ENCODE data around the gene BAZ1B.

The BAZ1B gene

DNA sequence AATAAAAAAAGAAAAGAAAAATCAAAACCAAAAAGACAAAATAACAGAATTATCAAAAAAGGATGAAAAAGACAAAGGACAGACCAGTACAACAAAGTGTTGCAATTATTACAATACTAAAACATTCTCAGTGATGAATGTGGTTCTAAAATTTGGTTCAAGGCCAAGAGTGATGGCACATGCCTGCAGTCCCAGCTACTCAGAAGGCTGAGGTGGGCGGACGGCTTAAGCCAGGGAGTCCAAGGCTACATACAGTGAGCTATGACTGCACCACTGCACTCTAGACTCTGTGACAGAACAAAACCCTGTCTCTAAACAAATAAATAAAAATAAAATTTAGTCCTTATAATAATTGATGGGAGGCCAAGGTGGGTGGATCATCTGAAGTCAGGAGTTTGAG, 14.5 kb downstream of the BAZ1B start (continued):
- TF ChIP-seq, protein P1, sequence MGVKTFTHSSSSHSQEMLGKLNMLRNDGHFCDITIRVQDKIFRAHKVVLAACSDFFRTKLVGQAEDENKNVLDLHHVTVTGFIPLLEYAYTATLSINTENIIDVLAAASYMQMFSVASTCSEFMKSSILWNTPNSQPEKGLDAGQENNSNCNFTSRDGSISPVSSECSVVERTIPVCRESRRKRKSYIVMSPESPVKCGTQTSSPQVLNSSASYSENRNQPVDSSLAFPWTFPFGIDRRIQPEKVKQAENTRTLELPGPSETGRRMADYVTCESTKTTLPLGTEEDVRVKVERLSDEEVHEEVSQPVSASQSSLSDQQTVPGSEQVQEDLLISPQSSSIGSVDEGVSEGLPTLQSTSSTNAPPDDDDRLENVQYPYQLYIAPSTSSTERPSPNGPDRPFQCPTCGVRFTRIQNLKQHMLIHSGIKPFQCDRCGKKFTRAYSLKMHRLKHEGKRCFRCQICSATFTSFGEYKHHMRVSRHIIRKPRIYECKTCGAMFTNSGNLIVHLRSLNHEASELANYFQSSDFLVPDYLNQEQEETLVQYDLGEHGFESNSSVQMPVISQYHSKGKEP (tag by site-specific recombination; IDR thresholded peaks at IDR 0.05) = no peak
- TF ChIP-seq ZSCAN16 (tag by site-specific recombination; IDR thresholded peaks at IDR 0.05) = no peak

DNA sequence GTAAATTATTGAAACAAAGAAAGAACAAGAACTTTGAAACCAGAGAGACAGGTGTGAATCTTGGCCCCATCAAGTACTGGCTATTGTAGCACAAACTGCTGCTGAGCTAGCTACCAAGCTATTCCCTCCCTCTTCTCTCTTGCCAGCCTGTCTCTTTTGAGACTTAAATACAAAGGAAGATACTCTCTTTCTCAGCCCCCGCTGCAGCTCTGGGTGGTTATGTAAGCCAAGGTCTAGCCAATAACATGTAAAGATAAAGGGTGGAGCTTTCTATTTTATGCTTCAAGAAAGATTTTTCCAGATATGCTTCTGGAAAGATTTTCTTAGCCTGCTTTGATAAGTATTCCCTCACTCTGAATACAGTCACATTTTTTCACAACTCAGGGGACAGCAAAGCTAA, 17.2 kb downstream of the BAZ1B start:
- Histone ChIP-seq H3K27ac (ENCODE audit: extremely low read depth, low read depth, low read length) (no peak overlapping the region), H3K9me3 (ENCODE audit: control insufficient read depth, insufficient read depth, low read depth, low read length) (no peaks in the 10 kb centered on the region), H3K4me1 (ENCODE audit: control insufficient read depth, insufficient read depth, low read length) (no peaks in the 10 kb centered on the region), H3K4me3 (ENCODE audit: low read depth, low read length) (no peak overlapping the region), H3K36me3 (ENCODE audit: control insufficient read depth in 2 of 2, insufficient read depth in 1 of 2, low read length in 2 of 2) (peaks cover 83 to 85% of the 10 kb centered on the region in 2 experiments)
- no peak for TF ChIP-seq ZNF585B (tag by site-specific recombination; IDR thresholded peaks at IDR 0.05)
- TF ChIP-seq HOXD13 (CRISPR knock-in tag; IDR thresholded peaks at IDR 0.05; ENCODE audit: borderline replicate concordance) = no peak
- no peak for TF ChIP-seq ZNF391 (tag by site-specific recombination; IDR thresholded peaks at IDR 0.05; ENCODE audit: borderline replicate concordance, low read depth)
- TF ChIP-seq, protein P2, sequence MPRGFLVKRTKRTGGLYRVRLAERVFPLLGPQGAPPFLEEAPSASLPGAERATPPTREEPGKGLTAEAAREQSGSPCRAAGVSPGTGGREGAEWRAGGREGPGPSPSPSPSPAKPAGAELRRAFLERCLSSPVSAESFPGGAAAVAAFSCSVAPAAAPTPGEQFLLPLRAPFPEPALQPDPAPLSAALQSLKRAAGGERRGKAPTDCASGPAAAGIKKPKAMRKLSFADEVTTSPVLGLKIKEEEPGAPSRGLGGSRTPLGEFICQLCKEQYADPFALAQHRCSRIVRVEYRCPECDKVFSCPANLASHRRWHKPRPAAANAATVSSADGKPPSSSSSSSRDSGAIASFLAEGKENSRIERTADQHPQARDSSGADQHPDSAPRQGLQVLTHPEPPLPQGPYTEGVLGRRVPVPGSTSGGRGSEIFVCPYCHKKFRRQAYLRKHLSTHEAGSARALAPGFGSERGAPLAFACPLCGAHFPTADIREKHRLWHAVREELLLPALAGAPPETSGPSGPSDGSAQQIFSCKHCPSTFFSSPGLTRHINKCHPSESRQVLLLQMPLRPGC (tag by site-specific recombination; IDR thresholded peaks at IDR 0.05) = no peak
- TF ChIP-seq ZNF555 (tag by site-specific recombination; conservative IDR thresholded peaks at IDR 0.05) = no peak
- TF ChIP-seq ZNF426 (tag by site-specific recombination; IDR thresholded peaks at IDR 0.05) = no peak
- no peak for TF ChIP-seq ZNF843 (tag by site-specific recombination; IDR thresholded peaks at IDR 0.05)
- TF ChIP-seq, protein P3, sequence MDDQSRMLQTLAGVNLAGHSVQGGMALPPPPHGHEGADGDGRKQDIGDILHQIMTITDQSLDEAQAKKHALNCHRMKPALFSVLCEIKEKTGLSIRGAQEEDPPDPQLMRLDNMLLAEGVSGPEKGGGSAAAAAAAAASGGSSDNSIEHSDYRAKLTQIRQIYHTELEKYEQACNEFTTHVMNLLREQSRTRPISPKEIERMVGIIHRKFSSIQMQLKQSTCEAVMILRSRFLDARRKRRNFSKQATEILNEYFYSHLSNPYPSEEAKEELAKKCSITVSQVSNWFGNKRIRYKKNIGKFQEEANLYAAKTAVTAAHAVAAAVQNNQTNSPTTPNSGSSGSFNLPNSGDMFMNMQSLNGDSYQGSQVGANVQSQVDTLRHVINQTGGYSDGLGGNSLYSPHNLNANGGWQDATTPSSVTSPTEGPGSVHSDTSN (CRISPR knock-in tag; IDR thresholded peaks at IDR 0.05) = no peak
- no peak for TF ChIP-seq ZNF624 (tag by site-specific recombination; IDR thresholded peaks at IDR 0.05)
- ChIA-PET CTCF (interaction anchor here (0.5 to 1.0 kb wide), 2 partner anchors 10 to 200 kb away, joined by 3 read pairs; no protein-coding TSS in a partner anchor), POLR2A (interaction anchor here (0.9 kb wide), 1 partner anchor 15 kb away, joined by 4 read pairs; no protein-coding TSS in a partner anchor)

DNA sequence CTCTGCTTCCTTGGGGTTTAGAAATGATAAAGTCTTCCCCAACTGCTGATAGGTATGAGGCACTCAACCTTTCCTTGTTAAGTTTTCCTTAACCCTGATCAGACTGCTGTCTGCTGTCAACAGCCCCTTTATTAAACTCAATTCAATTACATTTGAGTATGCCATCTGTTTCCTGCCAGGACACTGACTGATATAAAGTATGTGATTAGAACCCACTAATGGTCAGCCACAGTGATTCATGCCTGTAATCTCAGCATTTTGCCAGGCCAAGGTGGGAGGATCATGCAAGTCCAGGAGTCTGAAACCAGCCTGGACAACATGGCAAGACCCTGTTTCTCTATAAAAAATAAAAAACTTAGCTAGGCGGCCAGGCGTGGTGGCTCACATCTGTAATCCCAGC, 18.1 kb downstream of the BAZ1B start:
- ChIA-PET CTCF (interaction anchor here (0.6 to 1.0 kb wide), 2 partner anchors 9 to 679 kb away, joined by 3 read pairs; no protein-coding TSS in a partner anchor), POLR2A (no interaction called here)
- Histone ChIP-seq H3K4me1 (ENCODE audit: control insufficient read depth, insufficient read depth, low read length) (no peaks in the 10 kb centered on the region), H3K4me3 (ENCODE audit: low read depth, low read length) (no peak overlapping the region), H3K27ac (ENCODE audit: extremely low read depth, low read depth, low read length) (no peak overlapping the region), H3K9me3 (ENCODE audit: control insufficient read depth, insufficient read depth, low read depth, low read length) (no peaks in the 10 kb centered on the region), H3K36me3 (ENCODE audit: control insufficient read depth in 2 of 2, insufficient read depth in 1 of 2, low read length in 2 of 2) (peaks cover 83 to 87% of the 10 kb centered on the region in 2 experiments)
- TF ChIP-seq ZNF140 (tag by site-specific recombination; IDR thresholded peaks at IDR 0.05) (no peak), MYNN (tag by site-specific recombination; IDR thresholded peaks at IDR 0.05; ENCODE audit: borderline replicate concordance) (no peak)
- TF ChIP-seq, protein P4, sequence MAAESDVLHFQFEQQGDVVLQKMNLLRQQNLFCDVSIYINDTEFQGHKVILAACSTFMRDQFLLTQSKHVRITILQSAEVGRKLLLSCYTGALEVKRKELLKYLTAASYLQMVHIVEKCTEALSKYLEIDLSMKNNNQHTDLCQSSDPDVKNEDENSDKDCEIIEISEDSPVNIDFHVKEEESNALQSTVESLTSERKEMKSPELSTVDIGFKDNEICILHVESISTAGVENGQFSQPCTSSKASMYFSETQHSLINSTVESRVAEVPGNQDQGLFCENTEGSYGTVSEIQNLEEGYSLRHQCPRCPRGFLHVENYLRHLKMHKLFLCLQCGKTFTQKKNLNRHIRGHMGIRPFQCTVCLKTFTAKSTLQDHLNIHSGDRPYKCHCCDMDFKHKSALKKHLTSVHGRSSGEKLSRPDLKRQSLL (tag by site-specific recombination; IDR thresholded peaks at IDR 0.05) = no peak

DNA sequence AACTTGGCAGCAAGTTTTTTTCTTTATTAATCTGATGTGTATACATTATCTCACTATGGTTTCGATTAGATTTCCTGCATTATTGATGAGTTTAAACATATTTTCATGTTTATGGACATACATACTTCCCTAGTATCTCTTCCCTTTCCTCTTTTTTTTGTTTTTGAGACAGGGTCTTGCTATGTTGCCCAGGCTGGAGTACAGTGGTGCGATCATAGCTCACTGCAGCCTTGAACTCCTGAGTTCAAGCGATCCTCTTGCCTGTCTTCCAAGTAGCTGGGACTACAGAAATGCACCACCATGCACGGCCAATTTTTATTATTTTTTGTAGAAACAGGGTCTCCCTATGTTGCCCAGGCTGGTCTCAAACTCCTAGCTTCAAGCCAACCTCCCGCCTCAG, 18.9 kb downstream of the BAZ1B start:
- ChIA-PET CTCF (no interaction called here), POLR2A (no interaction called here)
- Histone ChIP-seq H3K36me3 (ENCODE audit: control insufficient read depth in 2 of 2, insufficient read depth in 1 of 2, low read length in 2 of 2) (peaks cover 84 to 90% of the 10 kb centered on the region in 2 experiments), H3K27ac (ENCODE audit: extremely low read depth, low read depth, low read length) (no peak overlapping the region), H3K9me3 (ENCODE audit: control insufficient read depth, insufficient read depth, low read depth, low read length) (no peaks in the 10 kb centered on the region), H3K4me1 (ENCODE audit: control insufficient read depth, insufficient read depth, low read length) (no peaks in the 10 kb centered on the region), H3K4me3 (ENCODE audit: low read depth, low read length) (no peak overlapping the region)
- TF ChIP-seq ZNF121 (tag by site-specific recombination; IDR thresholded peaks at IDR 0.05) (peak; percentile 81), ZNF707 (tag by site-specific recombination; IDR thresholded peaks at IDR 0.05) (no peak)

Measured in HEK293 (cell line).